Kidney (tissue), 14 donors: ENCODE data around the gene GTF2H4. TPM values are rescaled to one million over a fixed set of nuclear protein-coding genes. Genes with fewer than 3 reads are reported as not detected.

Experiments used
- DNase-seq, 5 donors: peaks; one replicate each; pipeline ENCODE4 v3.0.0-alpha.2; 2013 to 2020
- FAIRE-seq: peaks from 2 replicates; lab custom pipeline; 2012; peaks lifted over from hg19 to GRCh38; lab: Jason Lieb, UNC
- H3K27ac ChIP-seq, 2 donors: one replicate each; pipeline ENCODE4 v1.7.0; 2013; ENCODE audit warnings: low read depth in 2 of 2, low read length in 2 of 2, inconsistent platforms in 1 of 2
- H3K27me3 ChIP-seq: one replicate; pipeline ENCODE4 v1.7.1; 2013; ENCODE audit warnings: low read length, inconsistent platforms; ENCODE audit not compliant: control insufficient read depth, insufficient read depth
- H3K36me3 ChIP-seq, 3 donors: one replicate each; pipeline versions ENCODE4 v1.7.0 to v1.7.1; 2013; ENCODE audit warnings: low read length in 3 of 3, control low read depth in 1 of 3, inconsistent platforms in 1 of 3; ENCODE audit not compliant: insufficient read depth in 3 of 3, control insufficient read depth in 2 of 3
- H3K4me1 ChIP-seq, 3 donors: one replicate each; pipeline versions ENCODE4 v1.7.0 to v1.7.1; 2013; ENCODE audit warnings: low read length in 3 of 3, inconsistent platforms in 1 of 3, low read depth in 1 of 3; ENCODE audit not compliant: control insufficient read depth in 2 of 3, insufficient read depth in 2 of 3
- H3K4me3 ChIP-seq, 3 donors: one replicate each; pipeline versions ENCODE4 v1.7.0 to v1.8.1; 2013; ENCODE audit warnings: low read length in 3 of 3, control low read depth in 1 of 3, inconsistent platforms in 1 of 3
- H3K9ac ChIP-seq, 3 donors: one replicate each; pipeline versions ENCODE4 v1.7.0 to v1.7.1; 2013; ENCODE audit warnings: low read length in 3 of 3, control low read depth in 1 of 3, inconsistent platforms in 1 of 3
- H3K9me3 ChIP-seq, 3 donors: one replicate each; pipeline versions ENCODE4 v1.7.0 to v1.7.1; 2013; ENCODE audit warnings: low read length in 3 of 3, control low read depth in 1 of 3, inconsistent platforms in 1 of 3; ENCODE audit not compliant: control insufficient read depth in 2 of 3, insufficient read depth in 1 of 3
- intact Hi-C: fragments of 100-400 bp; cut with DNase I; formaldehyde crosslinking; loops from one replicate; pipeline ENCODE4 v1.11.1; 2022
- polyA plus RNA-seq: library from polyadenylated mRNA; stranded (reverse); fragments of 350-450 nt; fragmentation: Illumina TruSeq; extraction: RNeasy Lipid Tissue Mini Kit (QIAGEN cat#74804); gene quantifications from one replicate; pipeline ENCODE4 v1.2.3, GENCODE V29; 2014; ENCODE audit warnings: low read depth, low replicate concordance; ENCODE audit not compliant: insufficient read depth
- total RNA-seq: library from RNA; stranded (reverse); fragmentation: NEBNext Ultra II Directional; extraction: Animal tissue kit (Norgen Biotek cat#: 25700); gene quantifications from one replicate; pipeline ENCODE4 v1.2.1, GENCODE V29; 2021
- TF ChIP-seq, protein P1 (sequence below): IDR thresholded peaks from 3 replicates; pipeline ENCODE4 v1.5.1; 2012; ENCODE audit warnings: mild to moderate bottlenecking, moderate library complexity, borderline replicate concordance; ENCODE audit not compliant: insufficient read depth; ENCODE audit errors: extremely low read depth
- donor health status: control.
- donor health status: control.
- donor health status: control.
- donor health status: control.
- donor health status: control.
- donor health status: DM: yes; HTN: yes; CAD: no.
- donor health status: Normal renal cell carcinoma (clear cell type).

GTF2H4 gene
- total and polyA plus RNA-seq, 2 donors from 2014 or later: 20.9 to 39.3 TPM

- FAIRE-seq: no peak
- no peaks in the 10 kb centered on the region for H3K9me3 ChIP-seq
- DNase-seq: no peak
These were observed 32.5 kb downstream of the GTF2H4 start, which contains the start of gene MUCL3 for GRCh38 chr6:30940361-30940986. TSS of gene MUCL3 (plus strand) at chr6:30940973. CDS start at chr6:30941000, 27 bp downstream.

GRCh38 chr6:30942338-30943060 lies 34.5 kb downstream of the GTF2H4 start:
- intact Hi-C loops: no loop called here
- Histone ChIP-seq H3K4me1 (no peaks in the 10 kb centered on the region), H3K4me3 (no peak overlapping the region), H3K27ac (no peak overlapping the region), H3K27me3 (no peaks in the 10 kb centered on the region), H3K9ac (no peak overlapping the region), H3K9me3 (no peaks in the 10 kb centered on the region), H3K36me3 (no peaks in the 10 kb centered on the region)
- FAIRE-seq (no peak), DNase-seq (peak; percentile 89 to 95 (median 92))
- TF ChIP-seq, protein P1, sequence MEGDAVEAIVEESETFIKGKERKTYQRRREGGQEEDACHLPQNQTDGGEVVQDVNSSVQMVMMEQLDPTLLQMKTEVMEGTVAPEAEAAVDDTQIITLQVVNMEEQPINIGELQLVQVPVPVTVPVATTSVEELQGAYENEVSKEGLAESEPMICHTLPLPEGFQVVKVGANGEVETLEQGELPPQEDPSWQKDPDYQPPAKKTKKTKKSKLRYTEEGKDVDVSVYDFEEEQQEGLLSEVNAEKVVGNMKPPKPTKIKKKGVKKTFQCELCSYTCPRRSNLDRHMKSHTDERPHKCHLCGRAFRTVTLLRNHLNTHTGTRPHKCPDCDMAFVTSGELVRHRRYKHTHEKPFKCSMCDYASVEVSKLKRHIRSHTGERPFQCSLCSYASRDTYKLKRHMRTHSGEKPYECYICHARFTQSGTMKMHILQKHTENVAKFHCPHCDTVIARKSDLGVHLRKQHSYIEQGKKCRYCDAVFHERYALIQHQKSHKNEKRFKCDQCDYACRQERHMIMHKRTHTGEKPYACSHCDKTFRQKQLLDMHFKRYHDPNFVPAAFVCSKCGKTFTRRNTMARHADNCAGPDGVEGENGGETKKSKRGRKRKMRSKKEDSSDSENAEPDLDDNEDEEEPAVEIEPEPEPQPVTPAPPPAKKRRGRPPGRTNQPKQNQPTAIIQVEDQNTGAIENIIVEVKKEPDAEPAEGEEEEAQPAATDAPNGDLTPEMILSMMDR: peak; percentile 50

More at GRCh38 chr6:30940361-30940986, 32.5 kb downstream of the GTF2H4 start, which contains the start of gene MUCL3:
- TF ChIP-seq, protein P1: no peak
- no peaks in the 10 kb centered on the region for H3K4me1 ChIP-seq
- no peak within 1 kb of the TSS for H3K4me3 ChIP-seq
- H3K27me3 ChIP-seq: no peaks in the 10 kb centered on the region
- intact Hi-C loops: no loop called here
- H3K36me3 ChIP-seq: no peaks in the 10 kb centered on the region
- H3K9ac ChIP-seq: no peak within 1 kb of the TSS
- no peak within 1 kb of the TSS for H3K27ac ChIP-seq

DNA sequence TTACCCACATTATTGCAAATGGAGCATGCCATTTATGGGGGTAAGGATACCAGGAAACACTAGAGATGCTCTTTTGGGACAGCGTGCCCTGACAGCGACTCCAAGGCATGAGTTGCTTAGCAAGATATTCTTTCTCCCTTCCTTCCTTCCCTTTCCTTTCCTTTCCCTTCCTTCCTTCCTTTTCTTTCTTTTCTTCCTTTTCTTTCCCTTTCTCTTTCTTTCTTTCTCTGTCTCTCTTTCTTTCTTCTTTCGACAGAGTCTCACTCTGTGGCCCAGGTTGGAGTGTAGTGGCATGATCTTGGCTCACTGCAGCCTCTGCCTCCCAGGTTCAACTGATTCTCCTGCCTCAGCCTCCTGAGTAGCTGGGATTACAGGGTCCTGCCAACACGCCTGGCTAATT lies 36.0 kb downstream of the GTF2H4 start:
- no peaks in the 10 kb centered on the region for H3K36me3 ChIP-seq
- no peak overlapping the region for H3K9ac ChIP-seq
- H3K27me3 ChIP-seq: no peaks in the 10 kb centered on the region
- no peaks in the 10 kb centered on the region for H3K4me1 ChIP-seq
- intact Hi-C loops: no loop called here
- H3K27ac ChIP-seq: no peak overlapping the region
- H3K9me3 ChIP-seq: no peaks in the 10 kb centered on the region
- TF ChIP-seq, protein P1: no peak
- DNase-seq (no peak), FAIRE-seq (no peak)
- H3K4me3 ChIP-seq: no peak overlapping the region
